B cell (primary cell): ENCODE data around the gene KCNAB3.

Experiments used
- EZH2 ChIP-seq: IDR thresholded peaks from 2 replicates; pipeline ENCODE4 v1.6.1; 2012; ENCODE audit warnings: borderline replicate concordance, low read depth, mild to moderate bottlenecking, moderate library complexity, low read length; ENCODE audit not compliant: insufficient read depth, poor library complexity, severe bottlenecking
- TF ChIP-seq, protein P1 (sequence below): fragments of 200-600 bp; IDR thresholded peaks from one replicate; pipeline ENCODE4 v1.8.0; 2022; ENCODE audit warnings: antibody characterized with exemption, mild to moderate bottlenecking

DNA sequence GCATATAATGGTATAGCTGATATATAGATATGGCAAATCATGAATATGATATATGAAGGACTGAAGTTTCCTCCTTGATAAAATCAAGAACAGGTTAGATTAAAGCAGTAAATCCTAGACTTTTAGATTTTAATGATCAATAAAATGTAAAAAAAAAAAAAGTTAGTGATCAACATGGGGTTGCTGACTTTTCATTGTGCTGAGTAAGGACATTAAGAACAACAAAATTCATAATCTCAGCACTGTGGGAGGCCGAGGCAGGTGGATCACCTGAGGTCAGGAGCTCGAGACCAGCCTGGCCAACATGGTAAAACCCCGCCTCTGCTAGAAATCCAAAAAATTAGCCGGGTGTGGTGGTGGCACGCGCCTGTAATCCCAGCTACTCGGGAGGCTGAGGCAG, 51.4 kb downstream of the KCNAB3 start:
- TF ChIP-seq, protein P1, sequence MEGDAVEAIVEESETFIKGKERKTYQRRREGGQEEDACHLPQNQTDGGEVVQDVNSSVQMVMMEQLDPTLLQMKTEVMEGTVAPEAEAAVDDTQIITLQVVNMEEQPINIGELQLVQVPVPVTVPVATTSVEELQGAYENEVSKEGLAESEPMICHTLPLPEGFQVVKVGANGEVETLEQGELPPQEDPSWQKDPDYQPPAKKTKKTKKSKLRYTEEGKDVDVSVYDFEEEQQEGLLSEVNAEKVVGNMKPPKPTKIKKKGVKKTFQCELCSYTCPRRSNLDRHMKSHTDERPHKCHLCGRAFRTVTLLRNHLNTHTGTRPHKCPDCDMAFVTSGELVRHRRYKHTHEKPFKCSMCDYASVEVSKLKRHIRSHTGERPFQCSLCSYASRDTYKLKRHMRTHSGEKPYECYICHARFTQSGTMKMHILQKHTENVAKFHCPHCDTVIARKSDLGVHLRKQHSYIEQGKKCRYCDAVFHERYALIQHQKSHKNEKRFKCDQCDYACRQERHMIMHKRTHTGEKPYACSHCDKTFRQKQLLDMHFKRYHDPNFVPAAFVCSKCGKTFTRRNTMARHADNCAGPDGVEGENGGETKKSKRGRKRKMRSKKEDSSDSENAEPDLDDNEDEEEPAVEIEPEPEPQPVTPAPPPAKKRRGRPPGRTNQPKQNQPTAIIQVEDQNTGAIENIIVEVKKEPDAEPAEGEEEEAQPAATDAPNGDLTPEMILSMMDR = no peak
- TF ChIP-seq EZH2 = no peak
